HepG2 (cell line): ENCODE measurements around the gene ZNF3. TPM values are rescaled to one million over a fixed set of nuclear protein-coding genes. Genes with fewer than 3 reads are reported as not detected.

Source experiments
- ATF3 ChIP-seq: sonication (generic); formaldehyde crosslinking; IDR thresholded peaks from 2 replicates; pipeline ENCODE4 v1.4.0; 2020; ENCODE audit warnings: missing genetic modification reagents
- ETV5 ChIP-seq: IDR thresholded peaks from 2 replicates; pipeline ENCODE4 v1.6.1; 2018; ENCODE audit warnings: missing biosample characterization, missing genetic modification reagents, inconsistent platforms, borderline replicate concordance
- HNRNPK ChIP-seq: fragments of 200-400 bp; formaldehyde crosslinking; IDR thresholded peaks from 2 replicates; pipeline ENCODE4 v1.6.1; 2018; ENCODE audit warnings: low read length, low read depth, moderate library complexity, mild to moderate bottlenecking; ENCODE audit not compliant: poor library complexity, severe bottlenecking
- HOMEZ ChIP-seq: IDR thresholded peaks from 2 replicates; pipeline ENCODE4 v1.6.1; 2016; ENCODE audit warnings: low read depth
- KAT2B ChIP-seq: fragments of 150-350 bp; IDR thresholded peaks from 2 replicates; pipeline ENCODE4 v1.6.1; 2014; ENCODE audit warnings: low read depth, low read length, borderline replicate concordance
- KMT2B ChIP-seq: IDR thresholded peaks from 2 replicates; pipeline ENCODE4 v1.6.1; 2016; ENCODE audit warnings: missing genetic modification reagents, missing compliant biosample characterization
- MTF2 ChIP-seq: sonication (generic); formaldehyde crosslinking; IDR thresholded peaks from 2 replicates; pipeline ENCODE4 v1.5.0; 2020; ENCODE audit warnings: missing genetic modification reagents, borderline replicate concordance
- NFE2L1 ChIP-seq: sonication (generic); formaldehyde crosslinking; IDR thresholded peaks from 2 replicates; pipeline ENCODE4 v1.4.0; 2020; ENCODE audit warnings: missing genetic modification reagents, mild to moderate bottlenecking, borderline replicate concordance
- PITX1 ChIP-seq: sonication (generic); formaldehyde crosslinking; IDR thresholded peaks from 2 replicates; pipeline ENCODE4 v1.5.1; 2020; ENCODE audit warnings: mild to moderate bottlenecking, missing genetic modification reagents
- PREB ChIP-seq: sonication (generic); formaldehyde crosslinking; IDR thresholded peaks from 2 replicates; pipeline ENCODE4 v1.4.0; 2020; ENCODE audit warnings: missing genetic modification reagents
- RXRA ChIP-seq: sonication (generic); formaldehyde crosslinking; IDR thresholded peaks from 2 replicates; pipeline ENCODE4 v1.5.1; 2020; ENCODE audit warnings: missing genetic modification reagents
- SRSF9 ChIP-seq: fragments of 200-400 bp; formaldehyde crosslinking; IDR thresholded peaks from 2 replicates; pipeline ENCODE4 v1.6.1; 2018; ENCODE audit warnings: borderline replicate concordance, mild to moderate bottlenecking, low read depth, low read length; ENCODE audit not compliant: insufficient read depth, poor library complexity, severe bottlenecking
- ZBTB49 ChIP-seq: sonication (generic); formaldehyde crosslinking; IDR thresholded peaks from 2 replicates; pipeline ENCODE4 v1.4.0; 2020; ENCODE audit warnings: missing genetic modification reagents, borderline replicate concordance
- ZNF101 ChIP-seq: sonication (generic); formaldehyde crosslinking; IDR thresholded peaks from 2 replicates; pipeline ENCODE4 v1.4.0; 2020; ENCODE audit warnings: mild to moderate bottlenecking, low read depth, missing genetic modification reagents, borderline replicate concordance
- ZNF235 ChIP-seq: sonication (generic); formaldehyde crosslinking; IDR thresholded peaks from 2 replicates; pipeline ENCODE4 v1.8.1; 2023; ENCODE audit warnings: mild to moderate bottlenecking, missing genetic modification reagents, borderline replicate concordance
- ZNF512B ChIP-seq: sonication (generic); formaldehyde crosslinking; IDR thresholded peaks from 2 replicates; pipeline ENCODE4 v1.5.1; 2020; ENCODE audit warnings: missing genetic modification reagents, mild to moderate bottlenecking, borderline replicate concordance
- ZNF546 ChIP-seq: sonication (generic); formaldehyde crosslinking; conservative IDR thresholded peaks from 2 replicates; pipeline ENCODE4 v1.8.1; 2023; ENCODE audit warnings: mild to moderate bottlenecking, missing genetic modification reagents
- ZNF691 ChIP-seq: sonication (generic); formaldehyde crosslinking; IDR thresholded peaks from 2 replicates; pipeline ENCODE4 v1.4.0; 2020; ENCODE audit warnings: missing genetic modification reagents, low read depth, mild to moderate bottlenecking, borderline replicate concordance
- polyA plus RNA-seq, 8 experiments: library from polyadenylated mRNA; depleted of rRNA in 3 of 8; stranded (reverse) in 7 of 8; unstranded in 1 of 8; fragments of >200 nt; fragmentation: Illumina TruSeq in 4 of 8; extraction: Trizol in 4 of 8; gene quantifications; 2 replicates each; pipeline versions ENCODE4 v1.2.1 to v1.2.3, GENCODE V29; 2011 to 2016; ENCODE audit warnings: low read depth in 4 of 8, missing spikeins in 1 of 8, mixed read lengths in 1 of 8; ENCODE audit not compliant: insufficient read depth in 1 of 8
- total RNA-seq, 5 experiments: library from RNA; depleted of rRNA; stranded (reverse); fragments of >200 nt; fragmentation: Illumina TruSeq; extraction: Trizol; gene quantifications; 2 replicates each; pipeline ENCODE4 v1.2.3, GENCODE V29; 2016; ENCODE audit warnings: low read depth in 1 of 5

The ZNF3 gene
- total and polyA plus RNA-seq, 2 of the 13 experiments (the other 11 are each of a cell fraction or from before 2014, with no cell fraction given) = 33.7 to 56.9 TPM

- TF ChIP-seq HOMEZ (CRISPR knock-in tag) (no peak), RXRA (CRISPR knock-in tag) (0 out of 2 replicates have a peak, but pooled peaks have one; percentile 59), MTF2 (no peak; the same call in 1 of the 2 replicates), ZNF235 (CRISPR knock-in tag) (no peak; the same call in 1 of the 2 replicates), ZNF691 (CRISPR knock-in tag) (no peak), HNRNPK (no peak), PREB (CRISPR knock-in tag) (no peak), NFE2L1 (CRISPR knock-in tag) (no peak), SRSF9 (no peak), ZNF512B (CRISPR knock-in tag) (no peak), ZNF546 (CRISPR knock-in tag) (peak; percentile 47; the same call in 1 of the 2 replicates), ZBTB49 (no peak), PITX1 (no peak), ATF3 (CRISPR knock-in tag) (no peak), ZNF101 (CRISPR knock-in tag) (no peak), KAT2B (no peak), KMT2B (peak; percentile 75), ETV5 (CRISPR knock-in tag) (no peak)
Measured at GRCh38 chr7:100119072-100119969, 37.8 kb upstream of the ZNF3 start, which contains the start of the genes CNPY4 and TAF6 (continued).
